ENCODE data around the gene MZB1. TPM values are rescaled to one million over a fixed set of nuclear protein-coding genes. Genes with fewer than 3 reads are reported as not detected.

Gene MZB1
- total RNA-seq, 4 donors from 2014 or later = 0.49 to 11.0 (median 2.0) TPM

GRCh38 chr5:139419226-139420192 is 29.8 kb upstream of the MZB1 start:
- WGBS, 2 donors = 65 to 69% methylated on average over 8 to 9 of the region's 9 CpGs
- peaks cover 16 to 58% (median 37%) of the 10 kb centered on the region in 3 donors for H3K4me1 ChIP-seq
- no peak for TF ChIP-seq POLR2A (IDR thresholded peaks at IDR 0.05)
- no peak for TF ChIP-seq CTCF (IDR thresholded peaks at IDR 0.05)
- H3K4me3 ChIP-seq = no peak overlapping the region
- DNase-seq = no peak
- H3K9me3 ChIP-seq = no peaks in the 10 kb centered on the region
- peaks cover 0 to 30% (median 0%) of the 10 kb centered on the region in 3 donors for H3K36me3 ChIP-seq
- intact Hi-C loops (cut with DNase I) = loop anchor here (5.0 kb wide), 1 partner anchor 93 kb away; no protein-coding TSS in a partner anchor
- H3K27me3 ChIP-seq = no peaks in the 10 kb centered on the region
- peak overlapping the region in 1 of 4 donors; percentile 30 for H3K27ac ChIP-seq

- no peak for DNase-seq
- intact Hi-C loops (cut with DNase I) = no loop called here
- Histone ChIP-seq H3K27ac (peak overlapping the region in 3 of 4 donors; percentile 11 to 85 (median 82)), H3K36me3 (peaks cover 0 to 22% (median 0%) of the 10 kb centered on the region in 3 donors), H3K4me1 (peaks cover 18 to 65% (median 43%) of the 10 kb centered on the region in 3 donors), H3K27me3 (no peaks in the 10 kb centered on the region), H3K4me3 (no peak overlapping the region), H3K9me3 (no peaks in the 10 kb centered on the region)
- no peak for TF ChIP-seq CTCF (IDR thresholded peaks at IDR 0.05)
- TF ChIP-seq POLR2A (IDR thresholded peaks at IDR 0.05) = no peak
- WGBS, 2 donors = 67 to 73% methylated on average over 1 of the region's 1 CpG
Observed at GRCh38 chr5:139418793-139419192, 29.1 kb upstream of the MZB1 start.

- WGBS, 2 donors = 25 to 37% methylated on average over 4 of the region's 4 CpGs
- H3K27ac ChIP-seq = peak overlapping the region in 3 of 4 donors; percentile 64 to 85 (median 82)
Observed at GRCh38 chr5:139417214-139417613, 27.5 kb upstream of the MZB1 start.

GRCh38 chr5:139416651-139417050 is 26.9 kb upstream of the MZB1 start:
- DNase-seq = no peak
- intact Hi-C loops (cut with DNase I) = no loop called here
- H3K27ac ChIP-seq = peak overlapping the region; percentile 13 to 85 (median 66)
- 55 to 60% methylated on average over 3 to 4 of the region's 9 CpGs for WGBS, 2 donors
- H3K9me3 ChIP-seq = no peaks in the 10 kb centered on the region
- H3K4me1 ChIP-seq = peaks cover 18 to 71% (median 46%) of the 10 kb centered on the region in 3 donors
- no peak for TF ChIP-seq POLR2A (IDR thresholded peaks at IDR 0.05)
- TF ChIP-seq CTCF (IDR thresholded peaks at IDR 0.05) = no peak
- no peaks in the 10 kb centered on the region for H3K27me3 ChIP-seq
- H3K36me3 ChIP-seq = peaks cover 0 to 12% (median 0%) of the 10 kb centered on the region in 3 donors
- no peak overlapping the region for H3K4me3 ChIP-seq

More at GRCh38 chr5:139417214-139417613, 27.5 kb upstream of the MZB1 start:
- Histone ChIP-seq H3K36me3 (peaks cover 0 to 12% (median 0%) of the 10 kb centered on the region in 3 donors), H3K27me3 (no peaks in the 10 kb centered on the region), H3K4me1 (peaks cover 18 to 71% (median 46%) of the 10 kb centered on the region in 3 donors), H3K9me3 (no peaks in the 10 kb centered on the region), H3K4me3 (no peak overlapping the region)
- intact Hi-C loops (cut with DNase I) = no loop called here
- DNase-seq = no peak
- no peak for TF ChIP-seq CTCF (IDR thresholded peaks at IDR 0.05)
- TF ChIP-seq POLR2A (IDR thresholded peaks at IDR 0.05) = no peak

GRCh38 chr5:139415869-139416268 is 26.2 kb upstream of the MZB1 start:
- intact Hi-C loops (cut with DNase I) = no loop called here
- peak overlapping the region; percentile 60 to 85 (median 76) for H3K27ac ChIP-seq
- peaks cover 18 to 71% (median 46%) of the 10 kb centered on the region in 3 donors for H3K4me1 ChIP-seq
- H3K36me3 ChIP-seq = peaks cover 0 to 12% (median 0%) of the 10 kb centered on the region in 3 donors
- H3K27me3 ChIP-seq = no peaks in the 10 kb centered on the region
- H3K4me3 ChIP-seq = no peak overlapping the region
- no peaks in the 10 kb centered on the region for H3K9me3 ChIP-seq
- TF ChIP-seq CTCF (IDR thresholded peaks at IDR 0.05) (no peak), POLR2A (IDR thresholded peaks at IDR 0.05) (no peak)
- DNase-seq = no peak

Data from esophagus squamous epithelium (tissue), 5 donors.